Spleen (tissue), 7 donors: ENCODE measurements around the gene CCR8.

Experiments used
- CTCF ChIP-seq, 11 experiments: fragments of 200-600 bp in 7 of 11; fragments of 450-650 bp in 4 of 11; sonication (generic) in 4 of 11; IDR thresholded peaks in 8 of 11; conservative IDR thresholded peaks in 3 of 11; 1 replicate in 7 of 11; 2 replicates in 4 of 11; pipeline versions ENCODE4 v1.4.0 to v1.8.0; 2016 to 2021; ENCODE audit warnings: antibody characterized with exemption in 11 of 11, inconsistent platforms in 4 of 11, mild to moderate bottlenecking in 1 of 11
- POLR2A ChIP-seq, 3 donors: fragments of 450-650 bp; IDR thresholded peaks; one replicate each; pipeline ENCODE4 v1.5.1; 2017; ENCODE audit warnings: antibody characterized with exemption in 3 of 3, mild to moderate bottlenecking in 1 of 3
- POLR2AphosphoS5 ChIP-seq, 3 donors: sonication (generic); formaldehyde crosslinking; IDR thresholded peaks; one replicate each; pipeline ENCODE4 v1.5.1; 2017; ENCODE audit warnings: antibody characterized with exemption in 3 of 3
- donor health status: DM: no; HTN: no; CAD: no; lungs with moderate emphysema.
- donor health status: DM: no; HTN: no; CAD: no.
- donor health status: DM: no; HTN: no; CAD: no.

- TF ChIP-seq CTCF (IDR thresholded peaks at IDR 0.05 in 8 of 11, conservative IDR thresholded peaks at IDR 0.05 in 3 of 11) (no peak), POLR2AphosphoS5 (IDR thresholded peaks at IDR 0.05) (no peak), POLR2A (IDR thresholded peaks at IDR 0.05) (no peak)
These were observed at the start of gene CCR8 for GRCh38 chr3:39329493-39329892.
